H9 (cell line): ENCODE results near the gene DAPK1. TPM values are rescaled to one million over a fixed set of nuclear protein-coding genes. Genes with fewer than 3 reads are reported as not detected.
A peak's percentile ranks its signal among the peaks of the same experiment; 100 is the strongest.

Experiments
- DNase-seq: peaks from one replicate; pipeline ENCODE4 v3.0.0-alpha.2; 2017
- H2AFZ ChIP-seq: one replicate; pipeline ENCODE4 v1.6.1; 2013; ENCODE audit warnings: mild to moderate bottlenecking, low read length, control low read depth, moderate library complexity
- H2AK5ac ChIP-seq: 2 replicates; pipeline ENCODE4 v1.6.1; 2013; ENCODE audit warnings: low read length, control low read depth, mixed read lengths; ENCODE audit not compliant: insufficient read length
- H2BK120ac ChIP-seq: one replicate; pipeline ENCODE4 v1.6.1; 2013; ENCODE audit warnings: low read depth, mild to moderate bottlenecking, low read length, control low read depth, inconsistent platforms; ENCODE audit not compliant: poor library complexity, severe bottlenecking
- H2BK12ac ChIP-seq: 2 replicates; pipeline ENCODE4 v1.6.1; 2013; ENCODE audit warnings: low read length, control low read depth, mixed read lengths, low read depth; ENCODE audit not compliant: insufficient read length
- H2BK15ac ChIP-seq: 2 replicates; pipeline ENCODE4 v1.6.1; 2013; ENCODE audit warnings: low read depth, low read length, control low read depth
- H2BK20ac ChIP-seq: one replicate; pipeline ENCODE4 v1.6.1; 2013; ENCODE audit warnings: low read depth, mild to moderate bottlenecking, low read length, control low read depth, inconsistent platforms; ENCODE audit not compliant: poor library complexity, severe bottlenecking
- H2BK5ac ChIP-seq: 2 replicates; pipeline ENCODE4 v1.6.1; 2013; ENCODE audit warnings: low read length, control low read depth, mixed read lengths; ENCODE audit not compliant: insufficient read length
- H3K14ac ChIP-seq: 2 replicates; pipeline ENCODE4 v1.6.1; 2013; ENCODE audit warnings: low read length, control low read depth; ENCODE audit not compliant: insufficient read depth
- H3K18ac ChIP-seq: 2 replicates; pipeline ENCODE4 v1.6.1; 2013; ENCODE audit warnings: low read depth, mild to moderate bottlenecking, mixed read lengths, low read length, control low read depth; ENCODE audit not compliant: insufficient read length
- H3K23ac ChIP-seq: 2 replicates; pipeline ENCODE4 v1.6.1; 2013; ENCODE audit warnings: low read length, control low read depth, mixed read lengths, low read depth; ENCODE audit not compliant: insufficient read length
- H3K23me2 ChIP-seq: 2 replicates; pipeline ENCODE4 v1.6.1; 2013; ENCODE audit warnings: low read depth, mild to moderate bottlenecking, mixed read lengths, low read length, control low read depth; ENCODE audit not compliant: insufficient read length, poor library complexity, severe bottlenecking
- H3K27ac ChIP-seq: 2 replicates; pipeline ENCODE4 v1.5.1; 2013; ENCODE audit warnings: low read length, control low read depth, mixed read lengths, low read depth; ENCODE audit not compliant: insufficient read length
- H3K27me3 ChIP-seq: 2 replicates; pipeline ENCODE4 v1.6.1; 2013; ENCODE audit warnings: low read length, control low read depth, inconsistent platforms; ENCODE audit not compliant: insufficient read depth
- H3K4ac ChIP-seq: 2 replicates; pipeline ENCODE4 v1.6.1; 2013; ENCODE audit warnings: low read depth, mild to moderate bottlenecking, control low read depth, inconsistent platforms, low read length, moderate library complexity
- H3K4me1 ChIP-seq: 2 replicates; pipeline ENCODE4 v1.6.1; 2013; ENCODE audit warnings: low read length, control low read depth, inconsistent platforms; ENCODE audit not compliant: insufficient read depth
- H3K4me2 ChIP-seq: 2 replicates; pipeline ENCODE4 v1.6.1; 2013; ENCODE audit warnings: low read length, control low read depth, mixed read lengths; ENCODE audit not compliant: insufficient read length, insufficient read depth
- H3K56ac ChIP-seq: 2 replicates; pipeline ENCODE4 v1.6.1; 2013; ENCODE audit warnings: low read depth, mild to moderate bottlenecking, mixed read lengths, low read length, control low read depth; ENCODE audit not compliant: insufficient read length
- H3K79me1 ChIP-seq: 2 replicates; pipeline ENCODE4 v1.6.1; 2013; ENCODE audit warnings: low read depth, mild to moderate bottlenecking, moderate library complexity, low read length, control low read depth, inconsistent platforms; ENCODE audit not compliant: insufficient read depth, poor library complexity, severe bottlenecking
- H3K79me2 ChIP-seq: 2 replicates; pipeline ENCODE4 v1.6.1; 2013; ENCODE audit warnings: low read length, control low read depth, inconsistent platforms; ENCODE audit not compliant: insufficient read depth
- H3K9ac ChIP-seq: 2 replicates; pipeline ENCODE4 v1.6.1; 2013; ENCODE audit warnings: low read length, control low read depth, mixed read lengths; ENCODE audit not compliant: insufficient read length; ENCODE audit errors: extremely low read depth
- H3K9me3 ChIP-seq: one replicate; pipeline ENCODE4 v1.6.1; 2013; ENCODE audit warnings: low read depth, low read length, inconsistent platforms; ENCODE audit not compliant: control insufficient read depth
- H3T11ph ChIP-seq: one replicate; pipeline ENCODE4 v1.6.1; 2013; ENCODE audit warnings: mild to moderate bottlenecking, low read length, control low read depth, inconsistent platforms
- H4K20me1 ChIP-seq: one replicate; pipeline ENCODE4 v1.6.1; 2013; ENCODE audit not compliant: control insufficient read depth, insufficient read length, insufficient read depth
- H4K5ac ChIP-seq: 2 replicates; pipeline ENCODE4 v1.6.1; 2013; ENCODE audit warnings: low read depth, mild to moderate bottlenecking, mixed read lengths, low read length, control low read depth; ENCODE audit not compliant: insufficient read length
- H4K8ac ChIP-seq: replicated peaks from 2 replicates; pipeline ENCODE4 v1.6.1; 2013; ENCODE audit warnings: low read length, control low read depth, mixed read lengths, low read depth; ENCODE audit not compliant: insufficient read length
- H4K91ac ChIP-seq: 2 replicates; pipeline ENCODE4 v1.6.1; 2013; ENCODE audit warnings: low read depth, mild to moderate bottlenecking, moderate library complexity, mixed read lengths, low read length, control low read depth; ENCODE audit not compliant: insufficient read length
- H3K27ac Mint-ChIP-seq, 3 experiments: 2 replicates in 2 of 3; 3 replicates in 1 of 3; pipeline ENCODE4 v1.8.0; 2020 to 2021; ENCODE audit warnings: mixed read lengths in 3 of 3, mild to moderate bottlenecking in 1 of 3, moderate library complexity in 1 of 3
- H3K27me3 Mint-ChIP-seq: 2 replicates; pipeline ENCODE4 v1.8.0; 2021; ENCODE audit warnings: low read depth, mild to moderate bottlenecking, moderate library complexity, mixed read lengths
- H3K36me3 Mint-ChIP-seq, 3 experiments: 2 replicates in 2 of 3; 3 replicates in 1 of 3; pipeline ENCODE4 v1.8.0; 2020 to 2021; ENCODE audit warnings: low read depth in 3 of 3, mixed read lengths in 3 of 3; ENCODE audit not compliant: insufficient read depth in 1 of 3
- H3K4me1 Mint-ChIP-seq, 2 experiments: 2 replicates each; pipeline ENCODE4 v1.8.0; 2020; ENCODE audit warnings: mixed read lengths in 2 of 2
- H3K4me3 Mint-ChIP-seq, 2 experiments: 2 replicates in 1 of 2; 3 replicates in 1 of 2; pipeline ENCODE4 v1.8.0; 2020 to 2021; ENCODE audit warnings: mild to moderate bottlenecking in 2 of 2, mixed read lengths in 2 of 2, moderate library complexity in 1 of 2
- H3K9me3 Mint-ChIP-seq, 2 experiments: 2 replicates in 1 of 2; 3 replicates in 1 of 2; pipeline ENCODE4 v1.8.0; 2020; ENCODE audit warnings: mild to moderate bottlenecking in 2 of 2, mixed read lengths in 2 of 2, moderate library complexity in 1 of 2
- WGBS: extraction: QIAGEN DNeasy Blood & Tissue Kit; methylation state at CpG from one replicate; pipeline ENCODE4 v1.1.7; 2013; ENCODE audit warnings: missing lambda C conversion rate, low lambda C conversion rate, mixed read lengths; ENCODE audit not compliant: insufficient read length; ENCODE audit errors: extremely low coverage; 5-methylcytosine and 5-hydroxymethylcytosine counted together
- total RNA-seq: library from RNA; stranded (reverse); gene quantifications from 2 replicates; pipeline ENCODE4 v1.2.1, GENCODE V29; 2021
- TF ChIP-seq, protein P1 (sequence below): fragments of 200-600 bp; sonication (generic); conservative IDR thresholded peaks from 3 replicates; pipeline ENCODE4 v1.8.0; 2021; ENCODE audit warnings: antibody characterized with exemption, mild to moderate bottlenecking

Gene DAPK1
- total RNA-seq, 1 experiment from 2014 or later = 79.4 TPM

DNA sequence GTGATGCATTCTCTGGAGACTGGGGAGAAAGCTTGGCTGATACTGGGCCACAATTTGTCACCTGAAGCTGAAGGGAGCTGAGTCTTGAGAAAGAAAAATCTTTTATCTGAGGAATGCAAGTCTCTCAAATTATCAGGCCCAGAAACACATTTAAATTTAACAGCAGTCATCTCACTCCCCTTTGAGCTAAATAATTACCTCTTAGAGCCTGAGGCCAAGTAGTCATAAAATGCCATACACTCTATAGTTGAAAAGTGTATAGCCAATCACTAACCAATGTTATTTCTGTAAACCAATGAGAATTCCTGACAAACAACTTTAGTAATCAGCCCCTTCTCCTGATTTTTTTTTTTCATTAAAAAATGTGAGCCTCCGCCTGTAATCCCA lies 32.7 kb upstream of the DAPK1 start:
- H3K23me2 ChIP-seq = no peaks in the 10 kb centered on the region

More for the DNA sequence above, 32.7 kb upstream of the DAPK1 start:
- Histone ChIP-seq H3K9me3 (no peaks in the 10 kb centered on the region), H3K79me2 (no peaks in the 10 kb centered on the region), H2AK5ac (no peak overlapping the region), H4K8ac (no peak overlapping the region), H3K4me2 (no peak overlapping the region), H3K56ac (no peak overlapping the region), H3K4me1 (no peaks in the 10 kb centered on the region; the same call in 1 of the 2 replicates), H3K14ac (no peak overlapping the region), H2BK20ac (no peak overlapping the region), H4K91ac (no peak overlapping the region), H3K79me1 (no peaks in the 10 kb centered on the region), H4K20me1 (no peaks in the 10 kb centered on the region), H4K5ac (no peak overlapping the region), H2BK5ac (no peak overlapping the region), H3K27me3 (no peaks in the 10 kb centered on the region), H3K27ac (no peak overlapping the region), H3K18ac (no peak overlapping the region), H3T11ph (no peak overlapping the region), H2BK120ac (no peak overlapping the region), H3K9ac (no peak overlapping the region), H3K4ac (no peak overlapping the region), H2AFZ (no peak overlapping the region), H2BK12ac (no peak overlapping the region), H2BK15ac (no peak overlapping the region), H3K23ac (no peak overlapping the region)
- Mint-ChIP-seq H3K36me3 (0 out of 7 replicates have a peak, but pooled peaks cover 0 to 3% (median 0%) of the 10 kb centered on the region in 3 experiments), H3K9me3 (no peaks in the 10 kb centered on the region), H3K27me3 (no peaks in the 10 kb centered on the region), H3K27ac (peak overlapping the region in 1 of 3 experiments; percentile 72; a peak in 1 of 7 replicates), H3K4me3 (no peak overlapping the region), H3K4me1 (peaks cover 6 to 11% of the 10 kb centered on the region in 2 experiments; a peak in 3 of 4 replicates)
- TF ChIP-seq, protein P1, sequence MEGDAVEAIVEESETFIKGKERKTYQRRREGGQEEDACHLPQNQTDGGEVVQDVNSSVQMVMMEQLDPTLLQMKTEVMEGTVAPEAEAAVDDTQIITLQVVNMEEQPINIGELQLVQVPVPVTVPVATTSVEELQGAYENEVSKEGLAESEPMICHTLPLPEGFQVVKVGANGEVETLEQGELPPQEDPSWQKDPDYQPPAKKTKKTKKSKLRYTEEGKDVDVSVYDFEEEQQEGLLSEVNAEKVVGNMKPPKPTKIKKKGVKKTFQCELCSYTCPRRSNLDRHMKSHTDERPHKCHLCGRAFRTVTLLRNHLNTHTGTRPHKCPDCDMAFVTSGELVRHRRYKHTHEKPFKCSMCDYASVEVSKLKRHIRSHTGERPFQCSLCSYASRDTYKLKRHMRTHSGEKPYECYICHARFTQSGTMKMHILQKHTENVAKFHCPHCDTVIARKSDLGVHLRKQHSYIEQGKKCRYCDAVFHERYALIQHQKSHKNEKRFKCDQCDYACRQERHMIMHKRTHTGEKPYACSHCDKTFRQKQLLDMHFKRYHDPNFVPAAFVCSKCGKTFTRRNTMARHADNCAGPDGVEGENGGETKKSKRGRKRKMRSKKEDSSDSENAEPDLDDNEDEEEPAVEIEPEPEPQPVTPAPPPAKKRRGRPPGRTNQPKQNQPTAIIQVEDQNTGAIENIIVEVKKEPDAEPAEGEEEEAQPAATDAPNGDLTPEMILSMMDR = no peak
- no peak for DNase-seq
- no CpG with 5 or more reads among the region's 1 CpG for WGBS
